ENCODE measurements around the gene FTO. TPM values are rescaled to one million over a fixed set of nuclear protein-coding genes. Genes with fewer than 3 reads are reported as not detected.
"Not testable (repeated sequence)": the region's sequence is repeated elsewhere in the genome, so short reads cannot be mapped to it uniquely, and the experiment has no call there.

Gene FTO
- total RNA-seq, 2 donors from 2014 or later = 38.6 to 40.8 TPM

DNA sequence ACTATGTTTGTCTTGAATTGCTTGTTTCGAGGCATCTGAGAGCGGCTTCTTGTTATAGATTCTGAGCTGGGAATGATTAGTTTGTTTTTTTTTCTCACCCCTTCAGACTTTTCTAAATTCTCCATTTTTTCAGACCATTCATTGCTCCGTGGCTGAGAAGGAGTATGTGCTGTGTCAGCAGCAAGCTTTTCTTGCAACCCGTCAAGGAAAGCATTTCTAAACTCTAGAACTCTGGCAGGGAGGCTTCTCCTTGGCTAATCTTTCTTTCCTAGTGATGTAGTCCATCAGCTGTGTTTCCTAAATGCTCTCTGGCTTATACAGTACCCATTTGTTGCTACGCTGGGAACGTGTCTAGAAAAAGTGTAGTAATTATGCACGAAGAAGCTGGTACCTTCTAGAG, 133.5 kb downstream of the FTO start:
- DNase-seq (no peak), ATAC-seq (no peak)
- intact Hi-C loops (cut with DNase I, micrococcal nuclease) = loop anchor here in 1 of 2 donors (10.0 kb wide), 1 partner anchor 123 kb away; no protein-coding TSS in a partner anchor

DNA sequence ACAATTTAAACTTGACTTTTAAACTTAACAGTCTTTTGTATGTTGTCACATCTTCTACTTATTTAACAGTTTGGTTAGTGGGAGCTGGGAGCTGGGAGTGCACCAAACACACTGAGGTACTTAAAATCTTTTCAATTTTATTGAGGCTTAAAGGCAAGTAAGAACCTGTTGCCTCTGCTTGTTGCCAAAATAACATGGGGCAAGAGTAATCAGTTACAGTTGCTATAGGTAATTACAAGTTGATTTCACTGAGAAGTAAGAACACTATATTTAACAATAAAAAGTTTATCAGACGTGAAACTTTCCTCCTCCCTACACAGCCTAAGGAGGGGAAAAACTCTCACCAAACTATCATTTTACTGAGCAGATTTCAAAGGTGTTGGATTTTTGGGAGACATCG, 135.2 kb downstream of the FTO start:
- intact Hi-C loops (cut with DNase I, micrococcal nuclease) = loop anchor here in 1 of 2 donors (10.0 kb wide), 1 partner anchor 124 kb away; no protein-coding TSS in a partner anchor
- DNase-seq (no peak), ATAC-seq (no peak)

DNA sequence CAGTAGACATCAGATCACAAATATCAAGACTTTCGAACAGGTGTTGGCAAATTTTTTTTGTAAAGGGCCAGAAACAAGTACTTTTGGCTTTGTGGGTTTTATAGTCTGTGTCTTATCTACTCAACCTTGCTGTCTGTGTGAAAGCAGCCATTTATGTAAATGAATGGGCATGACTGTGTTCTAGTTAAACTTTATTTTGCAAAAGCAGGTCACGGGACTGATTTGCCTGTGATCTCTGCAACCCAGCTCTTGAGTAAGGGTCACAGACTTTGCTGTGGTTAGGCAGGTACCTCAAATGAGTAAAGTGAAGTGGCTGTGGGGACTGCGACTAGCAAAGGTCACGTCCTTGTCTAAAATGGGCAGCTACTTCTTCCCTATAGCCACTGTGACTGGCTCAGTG, 136.5 kb downstream of the FTO start:
- intact Hi-C loops (cut with DNase I, micrococcal nuclease) = no loop called here
- DNase-seq (no peak), ATAC-seq (no peak)

DNA sequence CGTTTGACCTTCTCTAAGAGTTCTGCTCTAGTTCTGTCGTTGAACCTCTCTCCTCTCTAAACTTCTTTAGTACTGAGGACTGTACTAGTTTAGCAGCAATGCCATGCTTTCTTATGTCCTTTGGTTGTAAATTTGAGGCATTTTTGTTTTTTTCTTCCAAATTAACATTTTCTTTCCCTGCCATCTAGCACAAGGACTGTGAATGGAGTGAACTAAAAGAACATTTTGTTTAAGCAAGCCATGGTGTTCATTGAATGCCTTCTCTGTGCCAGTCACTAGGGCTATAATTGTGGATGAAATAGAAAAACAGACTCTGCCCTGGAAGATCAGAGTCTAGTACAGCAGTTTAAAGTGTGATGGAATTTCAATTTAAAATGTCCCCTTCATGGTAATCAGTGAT, 137.9 kb downstream of the FTO start:
- ATAC-seq (no peak), DNase-seq (no peak)
- intact Hi-C loops (cut with DNase I, micrococcal nuclease) = no loop called here

DNA sequence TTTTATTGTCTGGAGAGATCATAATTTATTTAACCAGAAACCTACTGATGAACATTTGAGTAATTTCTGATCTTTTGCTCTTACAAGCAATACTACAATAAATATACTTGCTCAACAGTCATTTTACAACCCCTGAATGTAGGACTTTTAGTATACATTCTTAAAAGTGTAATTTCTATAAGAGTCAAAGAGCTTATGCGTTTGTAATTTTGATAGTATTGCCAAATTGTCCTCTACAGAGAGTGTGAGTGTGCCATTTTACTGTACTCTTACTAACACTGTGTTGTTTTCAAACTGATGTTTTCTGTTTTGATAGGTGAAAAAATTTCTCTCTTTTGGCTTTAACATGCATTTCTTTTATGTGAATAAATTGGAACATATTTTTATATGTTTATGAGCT, 139.1 kb downstream of the FTO start:
- no peak for ATAC-seq
- intact Hi-C loops (cut with DNase I, micrococcal nuclease) = no loop called here

DNA sequence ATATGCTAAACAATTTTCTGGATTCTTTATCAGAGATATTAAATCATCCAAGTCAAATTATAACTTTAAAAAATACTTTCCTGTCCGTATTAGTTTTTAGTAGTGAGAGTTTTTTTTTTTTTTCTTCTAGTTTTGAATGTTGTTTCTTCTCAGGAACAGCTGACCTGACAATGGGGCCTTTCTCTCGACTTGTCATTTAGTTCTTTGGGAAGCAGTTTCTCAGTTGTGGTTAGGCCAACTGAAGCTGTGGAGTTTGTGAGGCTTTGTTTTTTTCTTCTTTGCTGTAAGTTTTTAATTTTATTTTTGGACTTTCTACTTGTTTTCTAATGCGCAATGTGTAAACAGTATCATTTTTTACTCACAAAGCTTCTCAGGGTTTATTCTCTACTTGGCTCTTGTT, 140.8 kb downstream of the FTO start:
- ATAC-seq = no peak
- intact Hi-C loops (cut with DNase I, micrococcal nuclease) = no loop called here

More for the DNA sequence above, 139.1 kb downstream of the FTO start:
- DNase-seq = no peak

DNA sequence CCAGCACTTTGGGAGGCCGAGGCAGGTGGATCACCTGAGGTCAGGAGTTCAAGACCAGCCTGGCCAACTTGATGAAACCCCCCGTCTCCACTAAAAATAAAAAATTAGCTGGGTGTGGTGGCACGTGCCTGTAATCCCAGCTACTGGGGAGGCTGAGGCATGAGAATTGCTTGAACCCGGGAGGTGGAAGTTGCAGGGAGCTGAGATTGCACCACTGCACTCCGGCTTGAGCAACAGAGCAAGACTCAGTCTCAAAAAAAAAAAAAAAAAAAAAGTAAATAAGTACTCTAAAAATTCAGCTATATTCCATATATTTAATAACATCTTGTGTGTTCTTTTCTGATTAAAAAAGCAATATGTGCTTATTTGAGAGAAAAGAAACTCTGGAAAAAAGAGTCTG, 142.6 kb downstream of the FTO start:
- ATAC-seq; DNase-seq; intact Hi-C loops (cut with DNase I, micrococcal nuclease): not testable (repeated sequence)

More for the DNA sequence above, 140.8 kb downstream of the FTO start:
- DNase-seq = no peak

DNA sequence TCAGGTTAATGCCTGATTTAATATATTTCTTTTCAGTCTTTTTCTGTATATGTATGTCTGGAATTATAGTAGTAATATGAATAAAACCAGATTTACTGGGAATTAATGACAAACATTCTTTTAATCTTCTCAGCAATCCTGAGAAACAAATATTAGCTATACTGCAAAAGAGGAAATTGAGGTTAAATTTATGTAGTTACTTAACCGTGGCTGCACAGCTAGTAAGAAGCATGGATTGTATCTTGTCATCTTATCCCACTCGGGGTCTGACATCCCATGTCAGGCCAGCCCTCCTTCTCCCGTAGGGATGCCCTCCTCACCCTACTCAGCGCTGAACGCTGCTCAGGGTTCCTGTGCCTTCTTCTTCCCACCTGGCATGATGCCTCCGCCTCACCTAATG, 143.0 kb downstream of the FTO start:
- ATAC-seq (no peak), DNase-seq (no peak)
- intact Hi-C loops (cut with DNase I, micrococcal nuclease) = no loop called here

DNA sequence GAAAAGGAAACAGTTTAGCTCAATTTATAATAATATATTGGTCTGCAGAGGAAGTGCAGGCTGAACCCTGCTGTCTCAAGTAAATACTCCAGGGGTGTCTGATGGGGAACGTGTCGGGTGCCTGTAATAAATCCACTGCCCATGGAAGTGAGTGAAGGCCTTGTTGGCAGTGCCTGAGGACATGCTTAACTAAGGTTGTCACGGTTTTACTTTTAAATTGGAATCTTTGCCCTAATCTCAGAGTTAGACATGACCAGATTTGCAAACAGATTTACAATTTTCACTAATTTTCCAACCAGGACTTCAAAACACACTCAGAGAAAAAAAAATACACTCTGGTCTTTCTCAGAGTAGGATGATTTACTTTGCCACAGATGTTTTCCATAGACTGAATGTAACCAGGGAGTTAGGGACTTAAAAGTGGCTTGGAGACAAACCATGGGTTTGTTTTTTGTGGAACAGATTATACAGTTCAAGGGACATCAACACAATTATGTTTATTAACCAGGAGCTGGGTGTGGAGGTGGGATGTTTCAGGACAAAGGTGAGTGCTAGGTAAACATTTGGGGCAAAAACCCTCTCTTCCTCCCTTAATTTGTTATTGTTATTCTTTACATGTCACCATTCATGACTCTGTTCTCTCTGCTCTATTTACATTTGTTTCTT, 144.5 kb downstream of the FTO start:
- intact Hi-C loops (cut with DNase I, micrococcal nuclease) = no loop called here

DNA sequence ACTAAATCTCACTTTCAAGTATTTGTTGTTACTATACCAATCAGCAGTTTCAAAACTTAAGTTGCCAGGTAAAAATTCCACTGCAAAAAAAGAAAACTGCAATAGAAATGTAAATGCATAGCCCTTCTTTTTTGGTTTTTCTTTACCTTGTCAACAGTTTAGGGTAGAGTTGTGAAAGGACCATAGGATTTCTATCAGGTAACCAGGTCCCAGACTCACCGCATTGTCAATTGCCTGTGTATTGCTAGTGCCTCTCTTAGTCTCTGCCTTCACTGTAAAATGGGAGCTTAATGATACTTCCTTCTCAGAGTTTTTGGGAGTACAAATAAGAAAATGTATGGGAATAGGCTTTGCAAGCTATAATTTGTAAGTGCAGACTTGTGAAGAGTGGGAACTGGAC, 145.0 kb downstream of the FTO start:
- intact Hi-C loops (cut with DNase I, micrococcal nuclease) = no loop called here
- DNase-seq (no peak), ATAC-seq (no peak)

More for the DNA sequence above, 144.5 kb downstream of the FTO start:
- ATAC-seq = no peak
- no peak for DNase-seq

DNA sequence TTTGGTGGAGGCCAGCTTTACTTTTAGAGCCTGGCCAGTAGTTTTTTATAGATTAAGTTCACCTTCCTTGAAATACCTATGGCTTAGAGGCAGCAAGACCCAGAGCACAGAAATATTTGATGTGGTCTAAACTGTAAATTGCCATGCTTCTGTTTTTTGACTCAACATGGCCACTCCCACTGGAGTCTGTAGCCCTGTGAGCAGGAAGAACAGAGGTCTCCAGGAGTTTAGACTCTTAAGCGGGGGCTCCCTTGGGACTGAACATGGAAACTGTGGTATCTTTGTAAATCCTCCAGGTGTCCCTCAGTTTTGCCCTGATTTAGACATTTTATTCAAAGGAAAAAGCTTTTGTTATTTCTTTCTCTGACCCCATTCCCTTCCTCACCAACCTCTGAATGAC, 145.6 kb downstream of the FTO start:
- no peak for DNase-seq
- intact Hi-C loops (cut with DNase I, micrococcal nuclease) = no loop called here
- ATAC-seq = no peak

DNA sequence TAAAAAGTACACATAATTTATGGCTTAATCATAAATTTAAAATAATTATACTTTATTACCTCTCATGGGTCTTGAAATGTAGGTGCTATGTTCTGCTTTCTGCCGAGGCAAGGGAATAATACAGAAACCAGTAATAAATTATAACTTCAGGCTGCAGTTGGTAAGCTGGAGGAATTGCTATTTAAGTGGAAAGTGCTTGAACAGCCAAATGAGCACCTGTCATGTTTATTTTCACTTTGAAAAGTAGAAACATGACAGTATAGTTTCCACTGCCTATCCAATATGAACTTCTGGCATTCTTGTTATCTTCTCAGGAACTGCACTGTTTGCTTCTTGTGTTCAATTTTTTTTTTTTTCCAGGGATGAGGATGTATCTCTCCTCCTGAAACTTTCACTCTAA, 146.0 kb downstream of the FTO start:
- no peak for ATAC-seq
- no peak for DNase-seq
- intact Hi-C loops (cut with DNase I, micrococcal nuclease) = no loop called here

DNA sequence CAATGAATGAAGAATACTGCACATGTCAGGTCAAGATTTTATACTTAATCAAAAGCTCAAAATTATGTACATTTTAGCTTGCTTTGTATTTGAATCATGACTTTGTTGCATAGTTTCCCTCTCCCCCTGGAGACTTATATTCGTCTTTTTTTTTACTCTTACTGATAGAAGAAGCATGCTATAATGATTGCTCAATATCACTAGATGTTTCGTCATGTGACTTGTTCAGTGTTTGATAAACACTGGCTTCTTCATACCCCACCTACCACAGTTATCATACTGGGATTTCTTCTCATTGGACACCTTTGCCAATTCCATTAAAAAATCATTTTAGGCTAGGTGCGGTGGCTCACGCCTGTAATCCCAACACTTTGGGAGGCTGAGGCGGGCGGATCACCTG, 148.7 kb downstream of the FTO start:
- ATAC-seq = no peak
- intact Hi-C loops (cut with DNase I, micrococcal nuclease) = no loop called here
- no peak for DNase-seq

DNA sequence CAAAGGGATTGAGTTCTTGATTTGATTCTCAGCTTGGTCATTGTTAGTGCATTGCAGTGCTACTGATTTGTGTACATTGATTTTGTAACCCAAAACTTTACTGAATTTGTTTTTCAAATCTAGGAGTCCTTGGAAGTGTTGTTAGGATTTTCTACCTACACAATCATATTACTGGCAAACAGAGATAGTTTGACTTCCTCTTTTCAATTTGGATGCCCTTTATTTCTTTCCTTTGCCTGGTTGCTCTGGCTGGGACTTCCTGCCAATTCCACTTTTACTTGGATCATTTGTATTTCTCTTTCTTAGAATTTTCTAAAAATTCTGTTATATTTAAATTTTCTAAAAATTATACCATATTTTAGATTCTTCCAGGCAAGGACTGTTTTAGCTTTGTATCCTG, 151.1 kb downstream of the FTO start:
- no peak for ATAC-seq
- intact Hi-C loops (cut with DNase I, micrococcal nuclease) = no loop called here
- no peak for DNase-seq

DNA sequence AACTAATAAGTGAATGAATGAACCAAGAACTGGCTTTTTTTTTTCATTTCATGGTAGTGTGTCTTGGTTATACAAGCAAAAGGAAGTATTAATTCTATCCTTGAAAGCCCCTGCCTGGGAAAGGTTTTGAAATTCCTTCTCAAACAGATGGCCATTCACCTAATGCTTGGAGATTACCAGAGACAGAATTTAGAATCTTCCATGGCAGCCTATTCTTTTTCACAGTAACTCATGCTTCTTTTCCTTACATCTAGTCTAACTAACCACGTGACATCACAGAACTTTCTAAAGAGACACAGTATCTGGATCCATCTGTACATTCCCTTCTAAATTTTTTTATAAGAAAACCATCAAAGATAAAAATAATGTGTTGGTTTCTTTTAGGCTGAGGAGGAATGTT, 151.6 kb downstream of the FTO start:
- ATAC-seq (no peak), DNase-seq (no peak)
- intact Hi-C loops (cut with DNase I, micrococcal nuclease) = no loop called here

DNA sequence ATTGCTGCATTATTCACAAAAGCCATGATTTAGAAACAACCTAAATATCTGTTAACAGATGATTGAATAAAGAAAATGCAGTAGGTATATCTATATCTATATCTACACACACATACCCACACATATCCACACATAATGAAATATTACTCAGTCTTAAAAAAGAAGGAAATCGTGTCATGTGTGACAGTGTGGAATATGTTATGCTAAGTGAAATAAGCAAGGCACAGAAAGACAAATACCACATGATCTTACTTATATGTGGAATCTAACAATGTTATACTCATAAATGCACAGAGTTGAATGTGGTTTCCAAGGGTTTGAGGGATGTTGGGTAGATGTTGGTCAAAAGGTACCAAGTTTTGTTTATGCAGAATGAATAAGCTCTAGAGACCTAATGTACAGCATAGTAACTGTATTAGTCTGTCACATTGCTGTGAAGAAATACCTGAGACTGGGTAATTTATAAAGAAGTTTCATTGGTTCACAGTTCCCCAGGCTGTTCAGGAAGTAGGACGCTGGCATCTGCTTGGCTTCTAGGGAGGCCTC, 156.1 kb downstream of the FTO start:
- DNase-seq = no peak
- intact Hi-C loops (cut with DNase I, micrococcal nuclease) = no loop called here
- ATAC-seq = no peak

DNA sequence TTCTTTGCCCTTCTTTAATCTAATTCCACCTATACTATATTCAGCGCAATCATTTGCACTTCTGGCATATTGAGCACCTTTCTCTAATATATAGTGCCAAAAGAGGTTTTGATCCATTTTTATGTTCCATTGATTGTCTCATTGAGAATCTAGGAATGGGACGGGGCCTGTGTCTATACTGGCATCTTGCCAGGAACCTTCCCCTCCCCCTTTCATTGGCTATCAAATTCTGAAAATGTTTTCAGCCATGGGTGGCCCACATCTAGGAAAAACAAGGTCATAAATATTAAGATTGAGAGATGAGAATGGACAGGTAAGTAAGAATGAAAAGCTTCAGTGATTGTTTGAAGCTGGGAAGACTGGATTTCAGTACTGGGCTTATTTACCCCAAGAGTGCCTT, 159.9 kb downstream of the FTO start:
- intact Hi-C loops (cut with DNase I, micrococcal nuclease) = no loop called here
- ATAC-seq (no peak), DNase-seq (no peak)

DNA sequence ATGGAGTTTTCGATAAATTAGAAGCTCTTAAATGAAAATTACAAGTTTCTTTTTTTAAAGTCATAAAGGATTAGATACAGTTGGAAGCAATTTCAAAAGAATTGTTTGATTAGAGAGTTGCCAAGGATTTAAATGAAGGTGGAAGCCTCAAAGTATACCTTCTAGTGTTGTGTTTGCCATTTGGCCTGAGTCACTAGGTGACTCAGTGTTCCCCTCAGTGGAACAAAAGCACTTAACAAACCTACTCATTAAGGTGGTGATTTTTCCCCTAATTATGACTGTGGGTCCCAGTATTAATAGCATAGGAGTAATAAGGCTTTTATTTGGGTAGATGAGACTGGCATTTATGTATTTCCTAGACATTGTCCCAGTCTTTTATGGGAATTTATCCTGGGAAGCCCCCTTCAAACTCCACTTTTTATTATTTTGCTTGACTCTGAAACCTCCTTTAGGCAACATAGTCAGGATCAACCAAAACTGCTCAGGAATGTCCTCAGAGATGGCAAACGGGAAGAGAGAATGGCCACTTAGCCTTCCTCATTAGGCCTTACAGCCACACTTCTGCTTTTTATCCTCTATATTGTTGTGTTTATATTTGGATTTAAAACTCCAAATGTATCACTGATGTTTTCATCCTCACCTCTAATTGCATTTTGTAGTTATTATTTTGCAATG, 161.0 kb downstream of the FTO start:
- ATAC-seq = no peak
- no peak for DNase-seq
- intact Hi-C loops (cut with DNase I, micrococcal nuclease) = no loop called here

DNA sequence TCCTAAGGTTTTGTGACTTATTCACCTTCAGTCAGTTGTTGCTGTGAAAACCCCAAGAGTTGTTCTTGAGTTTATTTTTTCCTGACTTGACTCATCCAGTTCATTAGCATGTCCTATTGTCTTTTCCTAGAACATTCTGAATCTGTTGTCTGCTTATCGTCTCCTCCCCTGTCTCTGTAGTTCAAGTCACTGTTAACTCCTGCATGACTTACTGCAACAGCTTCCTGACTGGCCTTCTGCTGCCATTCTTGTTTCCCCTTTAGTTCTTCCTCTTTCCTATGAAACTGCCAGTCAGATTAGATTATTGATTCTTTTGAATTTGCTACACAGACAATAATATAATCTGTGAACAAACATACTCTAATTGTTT, 161.5 kb downstream of the FTO start:
- no peak for ATAC-seq
- intact Hi-C loops (cut with DNase I, micrococcal nuclease) = no loop called here
- DNase-seq = no peak

DNA sequence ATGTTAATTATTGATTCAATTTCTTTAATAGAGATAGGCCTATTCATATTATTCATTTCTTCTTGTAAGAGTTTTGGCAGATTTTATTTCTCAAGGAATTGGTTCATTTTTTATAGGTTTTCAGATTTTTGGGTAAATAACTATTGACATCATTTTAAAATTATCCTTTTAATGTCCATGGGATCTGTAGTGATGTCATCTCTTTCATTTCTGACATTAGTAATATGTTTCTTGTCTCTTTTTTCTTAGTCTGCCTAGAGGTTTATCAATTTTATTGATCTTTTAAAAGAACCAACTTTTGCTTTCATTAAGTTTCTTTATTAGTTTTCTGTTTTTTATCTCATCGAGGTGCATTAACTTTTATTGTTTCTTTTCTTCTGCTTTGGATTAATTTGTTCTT, 162.6 kb downstream of the FTO start:
- ATAC-seq = no peak
- intact Hi-C loops (cut with DNase I, micrococcal nuclease) = no loop called here

DNA sequence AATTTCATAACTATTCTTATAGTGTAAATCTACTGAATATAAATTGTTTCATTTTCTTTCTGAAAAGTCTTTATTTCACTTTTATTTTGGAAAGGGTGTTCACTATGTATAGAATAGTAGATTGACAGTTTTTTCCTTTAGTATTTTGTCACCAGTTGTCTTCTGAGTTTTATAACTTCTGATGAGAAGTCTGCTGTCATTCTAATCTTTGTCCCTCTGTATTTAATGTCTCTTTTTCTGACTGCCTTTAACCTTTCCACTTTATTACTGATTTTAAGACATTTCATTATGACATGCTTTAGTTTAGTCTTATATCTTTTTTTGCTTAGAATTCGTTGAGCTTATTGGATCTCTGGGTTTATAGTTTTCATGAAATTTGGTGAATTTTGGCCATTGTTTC, 166.9 kb downstream of the FTO start:
- no peak for ATAC-seq
- intact Hi-C loops (cut with DNase I, micrococcal nuclease) = no loop called here
- no peak for DNase-seq

More for the DNA sequence above, 162.6 kb downstream of the FTO start:
- no peak for DNase-seq

Data from left colon (tissue), 2 donors.